ENCODE measurements around the gene ZBTB24. TPM values are rescaled to one million over a fixed set of nuclear protein-coding genes. Genes with fewer than 3 reads are reported as not detected.

The ZBTB24 gene
- total and polyA plus RNA-seq, 2 of the 13 experiments (the other 11 are each of a cell fraction or from before 2014, with no cell fraction given): 1.5 to 6.2 TPM

DNA sequence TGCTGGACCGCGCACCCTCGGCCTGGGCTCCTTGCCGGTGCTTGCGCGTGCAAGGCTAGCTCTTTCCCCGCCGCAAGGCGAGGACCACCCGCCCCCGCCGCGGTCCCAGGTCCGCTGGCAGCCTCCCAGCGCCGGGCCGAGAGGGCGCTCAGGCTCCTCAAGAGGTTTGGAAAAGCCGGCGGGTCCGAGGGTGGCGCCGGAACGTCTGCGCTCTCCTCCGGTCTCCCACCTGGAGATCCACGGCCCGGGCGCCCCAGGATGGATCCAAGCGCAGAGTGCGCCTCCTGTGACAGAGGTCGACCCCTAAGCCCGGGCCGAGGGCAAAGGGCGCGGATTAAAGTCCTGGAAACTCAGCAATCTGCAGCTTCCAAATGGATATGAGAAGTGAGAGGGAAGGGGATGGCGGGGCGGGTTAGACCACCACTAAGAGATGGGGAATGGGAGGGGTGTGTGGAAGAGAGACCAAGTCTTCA lies 26.9 kb downstream of the ZBTB24 start (continued):
- TF ChIP-seq FOXA3 (CRISPR knock-in tag; IDR thresholded peaks at IDR 0.05) (no peak), SIX4 (CRISPR knock-in tag; IDR thresholded peaks at IDR 0.05) (no peak), NRL (CRISPR knock-in tag; IDR thresholded peaks at IDR 0.05; ENCODE audit: borderline replicate concordance) (0 out of 2 replicates have a peak, but pooled peaks have one; percentile 35), ZNF549 (CRISPR knock-in tag; IDR thresholded peaks at IDR 0.05) (no peak), ZNF644 (CRISPR knock-in tag; IDR thresholded peaks at IDR 0.05; ENCODE audit: low read depth) (no peak), ZNF616 (CRISPR knock-in tag; IDR thresholded peaks at IDR 0.05; ENCODE audit: low read depth) (no peak), ONECUT2 (CRISPR knock-in tag; IDR thresholded peaks at IDR 0.05) (no peak), SMYD3 (CRISPR knock-in tag; IDR thresholded peaks at IDR 0.05) (no peak), FOSL2 (CRISPR knock-in tag; IDR thresholded peaks at IDR 0.05) (no peak), RFXANK (CRISPR knock-in tag; IDR thresholded peaks at IDR 0.05) (no peak)
- TF ChIP-seq, protein P1, sequence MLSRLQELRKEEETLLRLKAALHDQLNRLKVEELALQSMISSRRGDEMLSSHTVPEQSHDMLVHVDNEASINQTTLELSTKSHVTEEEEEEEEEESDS (CRISPR knock-in tag; IDR thresholded peaks at IDR 0.05; ENCODE audit: borderline replicate concordance): no peak
- TF ChIP-seq, protein P2, sequence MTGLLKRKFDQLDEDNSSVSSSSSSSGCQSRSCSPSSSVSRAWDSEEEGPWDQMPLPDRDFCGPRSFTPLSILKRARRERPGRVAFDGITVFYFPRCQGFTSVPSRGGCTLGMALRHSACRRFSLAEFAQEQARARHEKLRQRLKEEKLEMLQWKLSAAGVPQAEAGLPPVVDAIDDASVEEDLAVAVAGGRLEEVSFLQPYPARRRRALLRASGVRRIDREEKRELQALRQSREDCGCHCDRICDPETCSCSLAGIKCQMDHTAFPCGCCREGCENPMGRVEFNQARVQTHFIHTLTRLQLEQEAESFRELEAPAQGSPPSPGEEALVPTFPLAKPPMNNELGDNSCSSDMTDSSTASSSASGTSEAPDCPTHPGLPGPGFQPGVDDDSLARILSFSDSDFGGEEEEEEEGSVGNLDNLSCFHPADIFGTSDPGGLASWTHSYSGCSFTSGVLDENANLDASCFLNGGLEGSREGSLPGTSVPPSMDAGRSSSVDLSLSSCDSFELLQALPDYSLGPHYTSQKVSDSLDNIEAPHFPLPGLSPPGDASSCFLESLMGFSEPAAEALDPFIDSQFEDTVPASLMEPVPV (CRISPR knock-in tag; IDR thresholded peaks at IDR 0.05): no peak
- TF ChIP-seq, protein P3, sequence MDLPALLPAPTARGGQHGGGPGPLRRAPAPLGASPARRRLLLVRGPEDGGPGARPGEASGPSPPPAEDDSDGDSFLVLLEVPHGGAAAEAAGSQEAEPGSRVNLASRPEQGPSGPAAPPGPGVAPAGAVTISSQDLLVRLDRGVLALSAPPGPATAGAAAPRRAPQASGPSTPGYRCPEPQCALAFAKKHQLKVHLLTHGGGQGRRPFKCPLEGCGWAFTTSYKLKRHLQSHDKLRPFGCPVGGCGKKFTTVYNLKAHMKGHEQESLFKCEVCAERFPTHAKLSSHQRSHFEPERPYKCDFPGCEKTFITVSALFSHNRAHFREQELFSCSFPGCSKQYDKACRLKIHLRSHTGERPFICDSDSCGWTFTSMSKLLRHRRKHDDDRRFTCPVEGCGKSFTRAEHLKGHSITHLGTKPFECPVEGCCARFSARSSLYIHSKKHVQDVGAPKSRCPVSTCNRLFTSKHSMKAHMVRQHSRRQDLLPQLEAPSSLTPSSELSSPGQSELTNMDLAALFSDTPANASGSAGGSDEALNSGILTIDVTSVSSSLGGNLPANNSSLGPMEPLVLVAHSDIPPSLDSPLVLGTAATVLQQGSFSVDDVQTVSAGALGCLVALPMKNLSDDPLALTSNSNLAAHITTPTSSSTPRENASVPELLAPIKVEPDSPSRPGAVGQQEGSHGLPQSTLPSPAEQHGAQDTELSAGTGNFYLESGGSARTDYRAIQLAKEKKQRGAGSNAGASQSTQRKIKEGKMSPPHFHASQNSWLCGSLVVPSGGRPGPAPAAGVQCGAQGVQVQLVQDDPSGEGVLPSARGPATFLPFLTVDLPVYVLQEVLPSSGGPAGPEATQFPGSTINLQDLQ (CRISPR knock-in tag; IDR thresholded peaks at IDR 0.05): no peak
- TF ChIP-seq, protein P4, sequence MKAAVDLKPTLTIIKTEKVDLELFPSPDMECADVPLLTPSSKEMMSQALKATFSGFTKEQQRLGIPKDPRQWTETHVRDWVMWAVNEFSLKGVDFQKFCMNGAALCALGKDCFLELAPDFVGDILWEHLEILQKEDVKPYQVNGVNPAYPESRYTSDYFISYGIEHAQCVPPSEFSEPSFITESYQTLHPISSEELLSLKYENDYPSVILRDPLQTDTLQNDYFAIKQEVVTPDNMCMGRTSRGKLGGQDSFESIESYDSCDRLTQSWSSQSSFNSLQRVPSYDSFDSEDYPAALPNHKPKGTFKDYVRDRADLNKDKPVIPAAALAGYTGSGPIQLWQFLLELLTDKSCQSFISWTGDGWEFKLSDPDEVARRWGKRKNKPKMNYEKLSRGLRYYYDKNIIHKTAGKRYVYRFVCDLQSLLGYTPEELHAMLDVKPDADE (CRISPR knock-in tag; IDR thresholded peaks at IDR 0.05): no peak
- TF ChIP-seq, protein P5, sequence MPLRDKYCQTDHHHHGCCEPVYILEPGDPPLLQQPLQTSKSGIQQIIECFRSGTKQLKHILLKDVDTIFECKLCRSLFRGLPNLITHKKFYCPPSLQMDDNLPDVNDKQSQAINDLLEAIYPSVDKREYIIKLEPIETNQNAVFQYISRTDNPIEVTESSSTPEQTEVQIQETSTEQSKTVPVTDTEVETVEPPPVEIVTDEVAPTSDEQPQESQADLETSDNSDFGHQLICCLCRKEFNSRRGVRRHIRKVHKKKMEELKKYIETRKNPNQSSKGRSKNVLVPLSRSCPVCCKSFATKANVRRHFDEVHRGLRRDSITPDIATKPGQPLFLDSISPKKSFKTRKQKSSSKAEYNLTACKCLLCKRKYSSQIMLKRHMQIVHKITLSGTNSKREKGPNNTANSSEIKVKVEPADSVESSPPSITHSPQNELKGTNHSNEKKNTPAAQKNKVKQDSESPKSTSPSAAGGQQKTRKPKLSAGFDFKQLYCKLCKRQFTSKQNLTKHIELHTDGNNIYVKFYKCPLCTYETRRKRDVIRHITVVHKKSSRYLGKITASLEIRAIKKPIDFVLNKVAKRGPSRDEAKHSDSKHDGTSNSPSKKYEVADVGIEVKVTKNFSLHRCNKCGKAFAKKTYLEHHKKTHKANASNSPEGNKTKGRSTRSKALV (CRISPR knock-in tag; IDR thresholded peaks at IDR 0.05): peak; percentile 95
